K562 (cell line): ENCODE results near the gene TOGARAM2. TPM values are rescaled to one million over a fixed set of nuclear protein-coding genes. Genes with fewer than 3 reads are reported as not detected.

Experiments
- ATAC-seq: fragments of 200-7000 bp; cut with Tn5 transposase; 3 replicates; pipeline ENCODE4 v1.9.1; 2020; ENCODE audit warnings: moderate library complexity
- BruUV-seq: library from RNA; stranded (reverse); fragments of 400-500 nt; replicated peaks from 2 replicates; lab custom pipeline; 2021; lab: Mats Ljungman, UMichigan
- CTCF ChIA-PET: fragments of 300-600 bp; formaldehyde crosslinking; extraction: SDS; loops from one replicate; lab custom pipeline; 2021; ENCODE audit warnings: low intra/inter-chr PET ratio; lab: Yijun Ruan, JAX
- POLR2A ChIA-PET: fragments of 300-600, 350-650 bp; sonication (Branson Sonifier 250); formaldehyde crosslinking; extraction: SDS; loops from one replicate; lab custom pipeline; 2021; ENCODE audit warnings: antibody characterized with exemption, inconsistent platforms; lab: Yijun Ruan, JAX
- DNase-seq, 4 experiments: peaks; one replicate each; pipeline versions ENCODE4 v3.0.0 to v3.0.0-alpha.2; 2011 to 2018; ENCODE audit warnings: low spot score in 3 of 4, mixed read lengths in 3 of 4; ENCODE audit errors: extremely low read depth in 1 of 4
- FAIRE-seq: peaks from 2 replicates; lab custom pipeline; 2011; peaks lifted over from hg19 to GRCh38; lab: Jason Lieb, UNC
- H2AFZ ChIP-seq: 2 replicates; pipeline ENCODE4 v1.6.0; 2011; ENCODE audit warnings: low read depth, low read length, control low read depth, inconsistent platforms
- H3K27ac ChIP-seq: fragments of 200-600 bp; 3 replicates; pipeline ENCODE4 v1.8.0; 2011; ENCODE audit warnings: low read depth, mild to moderate bottlenecking, control low read depth, inconsistent platforms, low read length, moderate library complexity, mixed read lengths; ENCODE audit errors: extremely low read depth
- H3K27me3 ChIP-seq, 2 experiments: fragments of 300-600 bp in 1 of 2; 2 replicates in 1 of 2; 3 replicates in 1 of 2; pipeline versions ENCODE4 v1.6.0 to v1.8.0; 2011; ENCODE audit warnings: inconsistent platforms in 2 of 2, low read length in 2 of 2, mild to moderate bottlenecking in 1 of 2, mixed read lengths in 1 of 2, moderate library complexity in 1 of 2; ENCODE audit not compliant: control insufficient read depth in 2 of 2, insufficient read depth in 2 of 2
- H3K36me3 ChIP-seq: fragments of 300-600 bp; 3 replicates; pipeline ENCODE4 v1.8.0; 2011; ENCODE audit warnings: mild to moderate bottlenecking, low read length, inconsistent platforms; ENCODE audit not compliant: control insufficient read depth, insufficient read depth
- H3K4me1 ChIP-seq, 2 experiments: fragments of 200-600 bp in 1 of 2; replicated peaks in 1 of 2; 2 replicates in 1 of 2; 3 replicates in 1 of 2; pipeline versions ENCODE4 v1.5.1 to v1.8.0; 2011; ENCODE audit warnings: inconsistent platforms in 2 of 2, low read length in 2 of 2, mild to moderate bottlenecking in 1 of 2, mixed read lengths in 1 of 2, moderate library complexity in 1 of 2; ENCODE audit not compliant: control insufficient read depth in 2 of 2, insufficient read depth in 2 of 2
- H3K4me2 ChIP-seq: 2 replicates; pipeline ENCODE4 v1.6.1; 2011; ENCODE audit warnings: low read length, control low read depth, inconsistent platforms, mixed read lengths; ENCODE audit not compliant: insufficient read depth
- H3K4me3 ChIP-seq: fragments of 200-600 bp; sonication (generic), shearing (Covaris generic); 2 replicates; pipeline ENCODE4 v1.5.1; 2016; ENCODE audit warnings: control low read depth, inconsistent platforms
- H3K79me2 ChIP-seq: fragments of 200-600 bp; 3 replicates; pipeline ENCODE4 v1.8.0; 2011; ENCODE audit warnings: low read length, inconsistent platforms; ENCODE audit not compliant: control insufficient read depth, insufficient read depth
- H3K9ac ChIP-seq, 2 experiments: 2 replicates each; pipeline versions ENCODE4 v1.6.0 to v1.6.1; 2011; ENCODE audit warnings: low read depth in 2 of 2, low read length in 2 of 2, control low read depth in 1 of 2, inconsistent platforms in 1 of 2, mild to moderate bottlenecking in 1 of 2, mixed read lengths in 1 of 2; ENCODE audit not compliant: insufficient read depth in 1 of 2
- H3K9me1 ChIP-seq: one replicate; pipeline ENCODE4 v1.6.0; 2011; ENCODE audit warnings: inconsistent platforms, mild to moderate bottlenecking, low read length, moderate library complexity; ENCODE audit not compliant: control insufficient read depth, insufficient read depth
- H3K9me3 ChIP-seq: replicated peaks from 2 replicates; pipeline ENCODE4 v1.5.1; 2011; ENCODE audit warnings: low read depth, low read length, inconsistent platforms; ENCODE audit not compliant: control insufficient read depth, insufficient read depth
- H4K20me1 ChIP-seq: replicated peaks from 2 replicates; pipeline ENCODE4 v1.6.1; 2011; ENCODE audit warnings: low read length, inconsistent platforms, mixed read lengths; ENCODE audit not compliant: control insufficient read depth, insufficient read depth
- CREB3 ChIP-seq: fragments of 450-650 bp; conservative IDR thresholded peaks from 2 replicates; pipeline ENCODE4 v1.6.1; 2016; ENCODE audit warnings: missing genetic modification characterization, low read depth, mild to moderate bottlenecking, missing compliant biosample characterization, moderate library complexity
- ETV1 ChIP-seq: fragments of 450-650 bp; conservative IDR thresholded peaks from 2 replicates; pipeline ENCODE4 v1.6.1; 2016; ENCODE audit warnings: missing genetic modification characterization, control low read depth, low read depth, missing compliant biosample characterization
- EWSR1 ChIP-seq: fragments of 450-650 bp; IDR thresholded peaks from 2 replicates; pipeline ENCODE4 v1.6.1; 2018; ENCODE audit warnings: borderline replicate concordance, mild to moderate bottlenecking, low read depth, moderate library complexity; ENCODE audit not compliant: partially characterized antibody
- HIVEP1 ChIP-seq: fragments of 250-450 bp; sonication (Bioruptor Pico); IDR thresholded peaks from 2 replicates; pipeline ENCODE4 v1.4.0; 2020; ENCODE audit warnings: mild to moderate bottlenecking
- HMGN3 ChIP-seq: IDR thresholded peaks from 2 replicates; pipeline ENCODE4 v1.6.1; 2011; ENCODE audit warnings: borderline replicate concordance, low read depth, mild to moderate bottlenecking, mixed read lengths, low read length; ENCODE audit not compliant: insufficient read length; ENCODE audit errors: extremely low read depth
- KDM2B ChIP-seq: fragments of 250-450 bp; sonication (Bioruptor Pico); IDR thresholded peaks from 2 replicates; pipeline ENCODE4 v1.8.0; 2021; ENCODE audit warnings: mild to moderate bottlenecking, moderate library complexity
- KLF13 ChIP-seq: fragments of 450-650 bp; IDR thresholded peaks from 2 replicates; pipeline ENCODE4 v1.6.1; 2016; ENCODE audit warnings: missing genetic modification characterization, low read depth, mild to moderate bottlenecking, missing compliant biosample characterization, moderate library complexity, borderline replicate concordance
- NR4A1 ChIP-seq, 2 experiments: fragments of 250-450 bp in 1 of 2; fragments of 450-650 bp in 1 of 2; sonication (Bioruptor Pico) in 1 of 2; IDR thresholded peaks; 2 replicates each; pipeline versions ENCODE4 v1.4.0 to v1.6.1; 2016 to 2020; ENCODE audit warnings: mild to moderate bottlenecking in 2 of 2, missing compliant biosample characterization in 1 of 2, missing genetic modification characterization in 1 of 2, moderate library complexity in 1 of 2
- RBM14 ChIP-seq: fragments of 200-400 bp; formaldehyde crosslinking; IDR thresholded peaks from 2 replicates; pipeline ENCODE4 v1.6.1; 2018; ENCODE audit warnings: low read depth, mild to moderate bottlenecking, low read length, moderate library complexity, borderline replicate concordance; ENCODE audit not compliant: insufficient read depth
- RNF2 ChIP-seq: sonication (generic); IDR thresholded peaks from 2 replicates; pipeline ENCODE4 v1.6.1; 2016
- SETDB1 ChIP-seq: IDR thresholded peaks from one replicate; pipeline ENCODE4 v1.6.1; 2012; ENCODE audit warnings: low read length, control low read depth, inconsistent platforms
- SMC3 ChIP-seq: conservative IDR thresholded peaks from 2 replicates; pipeline ENCODE4 v1.6.1; 2011; ENCODE audit warnings: low read depth, low read length, improper control_type of control experiment; ENCODE audit not compliant: insufficient read depth
- XRCC5 ChIP-seq: fragments of 200-400 bp; formaldehyde crosslinking; IDR thresholded peaks from 2 replicates; pipeline ENCODE4 v1.6.1; 2017; ENCODE audit warnings: low read depth, mild to moderate bottlenecking, low read length
- YBX1 ChIP-seq: fragments of 450-650 bp; IDR thresholded peaks from 2 replicates; pipeline ENCODE4 v1.7.1; 2016; ENCODE audit warnings: mild to moderate bottlenecking
- ZNF583 ChIP-seq: fragments of 250-450 bp; sonication (Bioruptor Pico); IDR thresholded peaks from 2 replicates; pipeline ENCODE4 v1.4.0; 2020
- ZNF695 ChIP-seq: fragments of 450-650 bp; formaldehyde crosslinking; IDR thresholded peaks from 2 replicates; pipeline ENCODE4 v1.4.0; 2020; ENCODE audit warnings: mild to moderate bottlenecking, moderate library complexity
- WGBS: fragments of 100-300 bp; shearing (Covaris generic); methylation state at CpG from one replicate; pipeline ENCODE4 v1.1.6; 2016; ENCODE audit warnings: low coverage, mixed read lengths; ENCODE audit not compliant: insufficient coverage; ENCODE audit errors: missing lambda C conversion rate; 5-methylcytosine and 5-hydroxymethylcytosine counted together
- in situ Hi-C: fragments of 300-500 bp; cut with MboI; formaldehyde crosslinking; loops from 4 replicates; pipeline ENCODE4 v1.15.0; 2018; ENCODE audit warnings: inconsistent platforms, mixed read lengths
- intact Hi-C: fragments of 100-400 bp; cut with micrococcal nuclease; formaldehyde crosslinking; loops from 2 replicates; pipeline ENCODE4 v1.14.2; 2022
- polyA plus RNA-seq, 8 experiments: library from polyadenylated mRNA; depleted of rRNA in 4 of 8; stranded (reverse) in 5 of 8; unstranded in 3 of 8; fragments of >200 nt; fragmentation: Nextera tagmentation in 2 of 8; fragmentation: Illumina TruSeq in 1 of 8; extraction: Ambion mirVana in 2 of 8; extraction: Trizol in 1 of 8; gene quantifications; 2 replicates each; pipeline versions ENCODE4 v1.2.1 to v1.2.3, GENCODE V29; 2011 to 2014; ENCODE audit warnings: inconsistent platforms in 1 of 8, missing spikeins in 1 of 8
- total RNA-seq, 7 experiments: library from RNA; depleted of rRNA in 6 of 7; stranded (reverse); fragments of >200 nt in 6 of 7; fragmentation: Illumina TruSeq in 2 of 7; extraction: Trizol in 2 of 7; gene quantifications; 2 replicates each; pipeline versions ENCODE4 v1.2.1 to v1.2.3, GENCODE V29; 2011 to 2021; ENCODE audit warnings: low replicate concordance in 1 of 7
- TF ChIP-seq, protein P1 (sequence below): fragments of 450-650 bp; formaldehyde crosslinking; IDR thresholded peaks from 2 replicates; pipeline ENCODE4 v1.4.0; 2022; ENCODE audit warnings: missing genetic modification characterization

Gene TOGARAM2
- total and polyA plus RNA-seq, 9 of the 15 experiments (the other 6 are each of a cell fraction or from before 2014, with no cell fraction given) = not detected

- Histone ChIP-seq H3K4me2 (no peak overlapping the region), H3K27me3 (peaks cover 31 to 73% of the 10 kb centered on the region in 2 experiments; a peak in 4 of 5 replicates), H3K9me1 (no peaks in the 10 kb centered on the region), H3K9me3 (no peaks in the 10 kb centered on the region), H3K79me2 (no peaks in the 10 kb centered on the region), H3K36me3 (no peaks in the 10 kb centered on the region), H3K27ac (no peak overlapping the region), H2AFZ (no peak overlapping the region), H3K4me3 (no peak overlapping the region), H3K4me1 (no peaks in the 10 kb centered on the region), H3K9ac (no peak overlapping the region), H4K20me1 (0 out of 2 replicates have a peak, but pooled peaks cover 4% of the 10 kb centered on the region)
- ATAC-seq (no peak), DNase-seq (no peak), FAIRE-seq (no peak)
- ChIA-PET CTCF (no interaction called here), POLR2A (no interaction called here)
- WGBS = 0% methylated on average over 4 of the region's 4 CpGs
- no TSS peak for BruUV-seq
- in situ Hi-C loops = no loop called here
- TF ChIP-seq NR4A1 (CRISPR knock-in tag; IDR thresholded peaks at IDR 0.05) (no peak), NR4A1 (tag; IDR thresholded peaks at IDR 0.05) (no peak), HIVEP1 (CRISPR knock-in tag) (no peak), RBM14 (no peak), YBX1 (no peak), SMC3 (no peak), KLF13 (tag) (no peak), ZNF583 (CRISPR knock-in tag) (no peak), ZNF695 (CRISPR knock-in tag) (no peak), ETV1 (no peak), CREB3 (tag) (no peak), SETDB1 (no peak), RNF2 (no peak), HMGN3 (no peak), EWSR1 (no peak), KDM2B (no peak), XRCC5 (no peak)
- TF ChIP-seq, protein P1, sequence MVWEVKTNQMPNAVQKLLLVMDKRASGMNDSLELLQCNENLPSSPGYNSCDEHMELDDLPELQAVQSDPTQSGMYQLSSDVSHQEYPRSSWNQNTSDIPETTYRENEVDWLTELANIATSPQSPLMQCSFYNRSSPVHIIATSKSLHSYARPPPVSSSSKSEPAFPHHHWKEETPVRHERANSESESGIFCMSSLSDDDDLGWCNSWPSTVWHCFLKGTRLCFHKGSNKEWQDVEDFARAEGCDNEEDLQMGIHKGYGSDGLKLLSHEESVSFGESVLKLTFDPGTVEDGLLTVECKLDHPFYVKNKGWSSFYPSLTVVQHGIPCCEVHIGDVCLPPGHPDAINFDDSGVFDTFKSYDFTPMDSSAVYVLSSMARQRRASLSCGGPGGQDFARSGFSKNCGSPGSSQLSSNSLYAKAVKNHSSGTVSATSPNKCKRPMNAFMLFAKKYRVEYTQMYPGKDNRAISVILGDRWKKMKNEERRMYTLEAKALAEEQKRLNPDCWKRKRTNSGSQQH (CRISPR knock-in tag) = no peak
- TF ChIP-seq, all 486 proteins: peak for 0
- intact Hi-C loops = no loop called here
Measured at GRCh38 chr2:28986429-28986828, 5.3 kb downstream of the TOGARAM2 start.
